ENCODE data around the gene GNAQ. TPM values are rescaled to one million over a fixed set of nuclear protein-coding genes. Genes with fewer than 3 reads are reported as not detected.

Gene GNAQ
- total and polyA plus RNA-seq, 4 donors, result 6.8 to 19.6 (median 12.6) TPM

GRCh38 chr9:77738932-77739331 lies 292.7 kb downstream of the GNAQ start:
- Histone ChIP-seq H3K4me3 (ENCODE audit: low read depth in 1 of 3, low read length in 3 of 3) (no peak overlapping the region), H3K9me3 (ENCODE audit: control insufficient read depth in 4 of 4, low read length in 3 of 4) (no peaks in the 10 kb centered on the region), H3K9ac (ENCODE audit: low read depth in 1 of 2, low read length in 2 of 2) (no peak overlapping the region), H3K36me3 (ENCODE audit: control insufficient read depth in 4 of 4, insufficient read depth in 3 of 4, low read depth in 1 of 4, low read length in 3 of 4) (no peaks in the 10 kb centered on the region), H3K4me1 (ENCODE audit: control insufficient read depth in 4 of 4, insufficient read depth in 4 of 4, low read length in 3 of 4) (no peaks in the 10 kb centered on the region), H3K27me3 (ENCODE audit: control insufficient read depth in 4 of 4, insufficient read depth in 4 of 4, low read length in 3 of 4) (no peaks in the 10 kb centered on the region), H3K27ac (ENCODE audit: low read depth in 1 of 2, low read length in 2 of 2) (no peak overlapping the region)
- TF ChIP-seq EGR1 (IDR thresholded peaks at IDR 0.05; ENCODE audit: low read depth in 2 of 2), result no peak
- no peak for TF ChIP-seq GABPA (IDR thresholded peaks at IDR 0.05 in 1 of 2, conservative IDR thresholded peaks at IDR 0.05 in 1 of 2)
- no peak for TF ChIP-seq MAX (IDR thresholded peaks at IDR 0.05)
- no peak for TF ChIP-seq REST (IDR thresholded peaks at IDR 0.05)
- no peak for TF ChIP-seq FOXA2 (IDR thresholded peaks at IDR 0.05)
- TF ChIP-seq RAD21 (IDR thresholded peaks at IDR 0.05), result no peak
- no peak for TF ChIP-seq SP1 (IDR thresholded peaks at IDR 0.05)
- TF ChIP-seq RXRA (IDR thresholded peaks at IDR 0.05), result no peak
- TF ChIP-seq, protein P1, sequence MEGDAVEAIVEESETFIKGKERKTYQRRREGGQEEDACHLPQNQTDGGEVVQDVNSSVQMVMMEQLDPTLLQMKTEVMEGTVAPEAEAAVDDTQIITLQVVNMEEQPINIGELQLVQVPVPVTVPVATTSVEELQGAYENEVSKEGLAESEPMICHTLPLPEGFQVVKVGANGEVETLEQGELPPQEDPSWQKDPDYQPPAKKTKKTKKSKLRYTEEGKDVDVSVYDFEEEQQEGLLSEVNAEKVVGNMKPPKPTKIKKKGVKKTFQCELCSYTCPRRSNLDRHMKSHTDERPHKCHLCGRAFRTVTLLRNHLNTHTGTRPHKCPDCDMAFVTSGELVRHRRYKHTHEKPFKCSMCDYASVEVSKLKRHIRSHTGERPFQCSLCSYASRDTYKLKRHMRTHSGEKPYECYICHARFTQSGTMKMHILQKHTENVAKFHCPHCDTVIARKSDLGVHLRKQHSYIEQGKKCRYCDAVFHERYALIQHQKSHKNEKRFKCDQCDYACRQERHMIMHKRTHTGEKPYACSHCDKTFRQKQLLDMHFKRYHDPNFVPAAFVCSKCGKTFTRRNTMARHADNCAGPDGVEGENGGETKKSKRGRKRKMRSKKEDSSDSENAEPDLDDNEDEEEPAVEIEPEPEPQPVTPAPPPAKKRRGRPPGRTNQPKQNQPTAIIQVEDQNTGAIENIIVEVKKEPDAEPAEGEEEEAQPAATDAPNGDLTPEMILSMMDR (IDR thresholded peaks at IDR 0.05; ENCODE audit: low read depth, low read length, missing input control), result no peak
- TF ChIP-seq ZBTB33 (IDR thresholded peaks at IDR 0.05), result no peak
- no peak for TF ChIP-seq JUND (IDR thresholded peaks at IDR 0.05)
- no peak for TF ChIP-seq TAF1 (conservative IDR thresholded peaks at IDR 0.05)
- DNase-seq (ENCODE audit: low spot score), result no peak
- WGBS, result 95% methylated on average over 4 of the region's 4 CpGs

DNA sequence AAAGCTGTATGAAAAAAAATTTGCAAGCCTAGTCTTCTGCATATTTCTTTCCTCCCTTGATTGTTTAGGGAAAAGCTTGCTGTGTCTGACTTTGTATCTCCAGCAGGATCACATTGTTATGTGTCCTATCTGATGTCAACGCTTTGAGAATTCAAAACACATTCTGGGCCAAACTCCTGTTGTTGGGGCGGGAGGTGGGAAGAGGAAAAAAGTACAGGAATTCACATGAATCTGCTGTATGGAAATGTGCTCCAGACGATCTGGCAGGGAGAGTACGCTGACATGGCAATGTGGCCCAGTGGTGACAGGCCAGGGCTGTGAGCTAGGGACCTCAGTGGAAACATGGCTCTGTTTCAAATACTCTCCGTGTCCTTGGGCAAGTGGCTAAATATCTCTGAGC lies 296.1 kb downstream of the GNAQ start:
- no peak overlapping the region for H3K9ac ChIP-seq (ENCODE audit: low read depth in 1 of 2, low read length in 2 of 2)
- WGBS, result 82% methylated on average over 5 of the region's 5 CpGs

More for the DNA sequence above, 296.1 kb downstream of the GNAQ start:
- Histone ChIP-seq H3K9me3 (ENCODE audit: control insufficient read depth in 4 of 4, low read length in 3 of 4) (no peaks in the 10 kb centered on the region), H3K4me1 (ENCODE audit: control insufficient read depth in 4 of 4, insufficient read depth in 4 of 4, low read length in 3 of 4) (no peaks in the 10 kb centered on the region), H3K27ac (ENCODE audit: low read depth in 1 of 2, low read length in 2 of 2) (no peak overlapping the region), H3K36me3 (ENCODE audit: control insufficient read depth in 4 of 4, insufficient read depth in 3 of 4, low read depth in 1 of 4, low read length in 3 of 4) (no peaks in the 10 kb centered on the region), H3K27me3 (ENCODE audit: control insufficient read depth in 4 of 4, insufficient read depth in 4 of 4, low read length in 3 of 4) (no peaks in the 10 kb centered on the region), H3K4me3 (ENCODE audit: low read depth in 1 of 3, low read length in 3 of 3) (no peak overlapping the region)
- TF ChIP-seq JUND (IDR thresholded peaks at IDR 0.05) (no peak), FOXA1 (IDR thresholded peaks at IDR 0.05) (no peak), NR2F2 (IDR thresholded peaks at IDR 0.05) (no peak), YY1 (IDR thresholded peaks at IDR 0.05) (no peak), SP1 (IDR thresholded peaks at IDR 0.05) (no peak), FOXA2 (IDR thresholded peaks at IDR 0.05) (no peak)
- TF ChIP-seq, protein P1 (IDR thresholded peaks at IDR 0.05; ENCODE audit: low read depth, low read length, missing input control), result no peak
- TF ChIP-seq, protein P2, sequence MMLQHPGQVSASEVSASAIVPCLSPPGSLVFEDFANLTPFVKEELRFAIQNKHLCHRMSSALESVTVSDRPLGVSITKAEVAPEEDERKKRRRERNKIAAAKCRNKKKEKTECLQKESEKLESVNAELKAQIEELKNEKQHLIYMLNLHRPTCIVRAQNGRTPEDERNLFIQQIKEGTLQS (IDR thresholded peaks at IDR 0.05), result no peak
- no peak for DNase-seq (ENCODE audit: low spot score)
